Gastrocnemius medialis (tissue), 4 donors: ENCODE data around the gene TCAF1.
"Not testable (repeated sequence)": the region's sequence is repeated elsewhere in the genome, so short reads cannot be mapped to it uniquely, and the experiment has no call there.

Experiments used
- CTCF ChIP-seq, 5 experiments: fragments of 450-650 bp in 3 of 5; fragments of 200-600 bp in 2 of 5; sonication (generic) in 2 of 5; IDR thresholded peaks in 4 of 5; conservative IDR thresholded peaks in 1 of 5; 1 replicate in 4 of 5; 2 replicates in 1 of 5; pipeline ENCODE4 v1.5.1; 2016 to 2019; ENCODE audit warnings: antibody characterized with exemption in 5 of 5, mild to moderate bottlenecking in 3 of 5, moderate library complexity in 3 of 5
- POLR2A ChIP-seq, 2 donors: fragments of 450-650 bp; IDR thresholded peaks; one replicate each; pipeline ENCODE4 v1.6.1; 2017; ENCODE audit warnings: antibody characterized with exemption in 2 of 2, mild to moderate bottlenecking in 2 of 2, moderate library complexity in 2 of 2

DNA sequence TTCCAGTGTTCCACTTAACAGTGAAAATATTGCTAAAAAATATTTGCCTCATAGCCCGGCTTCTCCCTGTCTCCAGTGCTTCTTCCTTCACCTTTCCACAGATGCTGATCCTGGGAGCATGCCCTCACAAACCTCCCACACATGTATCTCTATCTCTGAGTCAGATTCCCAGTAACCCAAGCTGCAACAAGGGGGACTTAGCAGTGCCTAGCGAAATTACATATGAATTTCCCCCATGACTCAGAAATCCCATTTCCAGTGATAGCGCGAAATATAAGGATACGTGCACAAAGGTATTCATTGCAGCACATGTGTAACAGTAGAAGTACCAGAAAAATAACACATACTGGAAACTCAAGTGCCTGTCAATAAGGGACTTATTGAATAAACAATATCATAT is 75.4 kb downstream of the TCAF1 start:
- TF ChIP-seq CTCF (IDR thresholded peaks at IDR 0.05 in 4 of 5, conservative IDR thresholded peaks at IDR 0.05 in 1 of 5); POLR2A (IDR thresholded peaks at IDR 0.05): not testable (repeated sequence)
